OCI-LY1 (cell line): ENCODE results near the gene TUBA3E.

Experiments
- EZH2 ChIP-seq: fragments of 200-600 bp; sonication (generic), shearing (Covaris generic); IDR thresholded peaks from 2 replicates; pipeline ENCODE4 v1.8.0; 2017; ENCODE audit warnings: borderline replicate concordance, mixed run types, mild to moderate bottlenecking, antibody characterized with exemption, low read length, moderate library complexity, mixed read lengths
- TF ChIP-seq, protein P1 (sequence below): fragments of 200-600 bp; sonication (generic), shearing (Covaris generic); IDR thresholded peaks from 2 replicates; pipeline ENCODE4 v1.5.1; 2017; ENCODE audit warnings: mild to moderate bottlenecking, antibody characterized with exemption, low read length, moderate library complexity, mixed read lengths

DNA sequence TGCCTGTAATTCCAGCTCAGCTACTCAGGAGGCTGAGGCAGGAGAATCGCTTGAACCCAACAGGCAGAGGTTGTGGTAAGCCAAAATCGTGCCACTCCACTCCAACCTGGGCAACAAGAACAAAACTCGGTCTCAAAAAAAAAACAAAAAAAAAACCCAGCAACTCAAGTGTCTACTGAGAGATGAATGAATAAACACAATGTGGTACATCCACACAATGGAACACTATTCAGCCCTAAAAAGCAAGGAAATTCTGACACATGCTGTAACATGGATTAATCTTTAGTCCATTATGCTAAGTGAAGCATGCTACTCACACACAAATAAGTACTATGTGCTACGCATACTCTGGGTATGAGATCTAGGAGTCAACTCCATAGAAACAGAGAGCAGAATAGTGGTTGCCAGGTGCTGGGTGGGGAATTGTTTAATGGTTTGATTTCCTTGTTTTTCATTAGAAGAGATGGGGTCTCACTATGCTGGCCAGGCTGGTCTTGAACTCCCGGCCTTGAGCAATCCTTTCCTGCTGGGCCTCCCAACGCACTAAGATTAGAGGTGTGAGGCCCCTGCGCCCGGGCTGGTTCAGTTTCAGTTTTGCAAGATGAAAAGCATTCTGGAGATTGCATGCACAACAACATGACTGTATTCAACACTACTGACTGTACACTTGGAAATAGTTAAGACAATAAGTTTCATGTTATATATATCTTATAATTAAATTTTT is 32.8 kb downstream of the TUBA3E start:
- TF ChIP-seq, protein P1, sequence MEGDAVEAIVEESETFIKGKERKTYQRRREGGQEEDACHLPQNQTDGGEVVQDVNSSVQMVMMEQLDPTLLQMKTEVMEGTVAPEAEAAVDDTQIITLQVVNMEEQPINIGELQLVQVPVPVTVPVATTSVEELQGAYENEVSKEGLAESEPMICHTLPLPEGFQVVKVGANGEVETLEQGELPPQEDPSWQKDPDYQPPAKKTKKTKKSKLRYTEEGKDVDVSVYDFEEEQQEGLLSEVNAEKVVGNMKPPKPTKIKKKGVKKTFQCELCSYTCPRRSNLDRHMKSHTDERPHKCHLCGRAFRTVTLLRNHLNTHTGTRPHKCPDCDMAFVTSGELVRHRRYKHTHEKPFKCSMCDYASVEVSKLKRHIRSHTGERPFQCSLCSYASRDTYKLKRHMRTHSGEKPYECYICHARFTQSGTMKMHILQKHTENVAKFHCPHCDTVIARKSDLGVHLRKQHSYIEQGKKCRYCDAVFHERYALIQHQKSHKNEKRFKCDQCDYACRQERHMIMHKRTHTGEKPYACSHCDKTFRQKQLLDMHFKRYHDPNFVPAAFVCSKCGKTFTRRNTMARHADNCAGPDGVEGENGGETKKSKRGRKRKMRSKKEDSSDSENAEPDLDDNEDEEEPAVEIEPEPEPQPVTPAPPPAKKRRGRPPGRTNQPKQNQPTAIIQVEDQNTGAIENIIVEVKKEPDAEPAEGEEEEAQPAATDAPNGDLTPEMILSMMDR, result no peak
- TF ChIP-seq EZH2, result no peak
